Measurements from ENCODE around the gene ASAP3. TPM values are rescaled to one million over a fixed set of nuclear protein-coding genes. Genes with fewer than 3 reads are reported as not detected.

ASAP3 gene
- 7.0 and 7.1 TPM in 2 replicates for total RNA-seq (2014; rRNA removed; shearing (Covaris generic))
- polyA plus RNA-seq (2015; cell fraction: cytosol; rRNA removed): 6.7 and 10.1 TPM in 2 replicates
- polyA plus RNA-seq (2015; cell fraction: nucleus; rRNA removed): 18.8 and 24.5 TPM in 2 replicates

DNA sequence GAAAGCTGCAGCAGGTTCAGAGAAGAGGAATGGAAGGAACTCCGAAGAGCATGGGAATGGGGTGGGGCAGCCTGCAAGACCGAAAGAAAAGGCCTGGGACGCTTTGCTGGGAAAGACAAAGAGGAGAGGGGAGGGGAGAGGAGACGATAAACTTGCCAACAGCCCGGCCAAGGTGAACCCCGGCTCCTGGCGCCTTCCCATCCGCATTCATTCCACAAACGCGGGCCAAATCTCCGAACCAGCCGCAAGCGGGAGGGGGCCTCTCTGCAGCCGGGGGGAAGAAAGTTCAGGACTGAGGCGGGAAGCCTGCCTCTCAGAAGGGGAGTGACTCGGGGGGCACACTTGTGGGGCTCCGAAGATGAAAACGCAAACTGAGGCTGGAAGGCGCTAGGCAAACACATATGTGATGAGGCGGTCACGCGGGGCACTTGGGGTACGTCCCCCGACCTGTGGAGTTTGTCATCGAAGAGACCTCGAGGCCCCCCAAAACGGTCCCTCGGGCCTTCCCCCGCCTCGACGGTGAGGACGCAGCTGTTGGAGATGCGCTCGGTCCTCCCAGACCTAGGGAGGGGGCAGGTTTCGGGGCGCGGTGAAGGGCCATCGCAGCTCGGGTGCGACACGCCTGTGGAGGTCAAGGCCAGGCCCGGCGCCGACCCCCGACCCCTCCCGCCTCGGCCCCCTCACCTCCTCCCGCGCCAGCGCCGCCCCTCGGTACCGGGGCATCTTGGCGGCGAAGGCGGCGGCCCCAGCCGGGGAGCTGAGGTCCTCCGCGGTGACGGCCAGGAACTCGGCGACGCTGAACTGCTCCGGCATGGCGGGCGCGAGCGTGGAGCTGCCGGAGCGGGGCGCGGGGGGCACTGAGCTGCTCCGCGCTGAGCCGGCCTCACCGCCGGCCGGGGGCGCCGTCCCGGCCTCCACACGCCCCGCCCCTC, at the start of gene ASAP3:
TSS of gene ASAP3 (minus strand) at position 859 of the 932 bp plus-strand sequence. CDS start at position 813, 46 bp downstream.
- in situ Hi-C loops (cut with HindIII; ENCODE audit: low pct_unique_long_range_greater_than_20kb, low sequenced_read_pairs): no loop called here
- no peak for DNase-seq (ENCODE audit: low read depth, low spot score)

GRCh38 chr1:23533246-23534023, 49.5 kb upstream of the ASAP3 start:
- no peak for DNase-seq (ENCODE audit: low read depth, low spot score)
- in situ Hi-C loops (cut with HindIII; ENCODE audit: low pct_unique_long_range_greater_than_20kb, low sequenced_read_pairs): no loop called here

DNA sequence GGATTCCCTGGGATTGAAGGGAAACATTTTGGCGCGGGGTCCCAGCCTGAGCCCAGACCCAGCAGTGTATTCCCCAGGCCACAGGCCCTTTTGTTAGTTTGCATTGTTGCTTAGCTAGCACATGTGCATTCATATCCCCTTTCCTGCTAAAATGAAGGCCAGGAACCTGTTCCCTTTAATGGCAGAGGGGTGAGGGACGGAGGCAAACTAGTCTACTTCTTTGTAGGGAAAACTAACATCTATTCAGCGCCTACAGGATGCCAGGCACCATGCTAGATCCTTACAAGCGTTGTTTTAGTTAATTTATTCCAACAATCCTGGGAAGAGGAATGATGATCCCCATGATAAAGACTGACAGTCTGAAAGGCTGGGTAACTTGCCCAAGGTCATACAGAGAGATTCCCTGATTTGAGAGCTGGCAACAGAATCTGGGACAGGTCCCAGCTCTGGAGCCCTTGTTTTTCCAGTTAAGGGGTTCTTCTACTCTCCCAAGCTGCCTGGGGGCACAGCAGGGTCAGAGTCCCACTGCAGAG, 47.6 kb upstream of the ASAP3 start:
- DNase-seq (ENCODE audit: low read depth, low spot score): no peak
- in situ Hi-C loops (cut with HindIII; ENCODE audit: low pct_unique_long_range_greater_than_20kb, low sequenced_read_pairs): no loop called here

GRCh38 chr1:23530747-23531561, 47.0 kb upstream of the ASAP3 start, which contains the start of gene E2F2:
Gene E2F2, minus strand, starts transcription at chr1:23531233. Its CDS starts 440 bp downstream, at chr1:23530793.
- peak; percentile 84 for DNase-seq (ENCODE audit: low read depth, low spot score)
- in situ Hi-C loops (cut with HindIII; ENCODE audit: low pct_unique_long_range_greater_than_20kb, low sequenced_read_pairs): no loop called here

DNA sequence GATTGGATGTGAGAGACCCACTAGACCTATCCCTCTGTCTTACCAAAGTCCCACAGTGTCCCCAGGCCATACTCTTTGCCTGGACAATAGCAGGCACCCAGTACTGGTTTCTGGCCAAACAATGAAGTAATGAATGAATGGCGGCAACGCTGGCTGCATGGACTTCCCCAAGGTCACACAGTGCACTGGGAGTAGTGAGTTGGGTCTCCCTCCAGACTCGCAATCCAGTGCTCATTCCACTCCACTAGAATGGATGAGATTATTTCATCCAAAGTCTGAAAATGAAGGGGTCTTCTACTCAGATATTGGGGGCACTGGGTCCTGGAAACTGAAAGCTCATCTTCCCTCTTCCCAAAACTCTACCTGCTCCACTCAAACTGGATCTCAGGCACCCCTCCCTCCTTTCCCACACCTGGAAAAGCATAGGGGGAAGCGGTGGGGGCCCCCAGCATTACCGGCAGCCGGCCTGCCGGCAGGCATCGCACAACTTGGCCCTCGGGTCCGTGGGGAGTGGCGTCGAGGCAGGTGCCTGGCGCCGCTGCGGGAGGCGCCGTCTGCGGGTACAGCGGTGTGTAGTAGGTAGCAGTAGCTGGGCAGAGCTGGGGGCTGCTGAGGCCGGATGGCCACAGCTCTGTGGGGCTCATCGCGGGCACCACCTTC, 46.2 kb upstream of the ASAP3 start:
- no peak for DNase-seq (ENCODE audit: low read depth, low spot score)
- in situ Hi-C loops (cut with HindIII; ENCODE audit: low pct_unique_long_range_greater_than_20kb, low sequenced_read_pairs): no loop called here

GRCh38 chr1:23529146-23530086, 45.4 kb upstream of the ASAP3 start:
- no peak for DNase-seq (ENCODE audit: low read depth, low spot score)
- in situ Hi-C loops (cut with HindIII; ENCODE audit: low pct_unique_long_range_greater_than_20kb, low sequenced_read_pairs): no loop called here

GRCh38 chr1:23528250-23528978, 44.4 kb upstream of the ASAP3 start:
- in situ Hi-C loops (cut with HindIII; ENCODE audit: low pct_unique_long_range_greater_than_20kb, low sequenced_read_pairs): no loop called here
- DNase-seq (ENCODE audit: low read depth, low spot score): peak; percentile 70

DNA sequence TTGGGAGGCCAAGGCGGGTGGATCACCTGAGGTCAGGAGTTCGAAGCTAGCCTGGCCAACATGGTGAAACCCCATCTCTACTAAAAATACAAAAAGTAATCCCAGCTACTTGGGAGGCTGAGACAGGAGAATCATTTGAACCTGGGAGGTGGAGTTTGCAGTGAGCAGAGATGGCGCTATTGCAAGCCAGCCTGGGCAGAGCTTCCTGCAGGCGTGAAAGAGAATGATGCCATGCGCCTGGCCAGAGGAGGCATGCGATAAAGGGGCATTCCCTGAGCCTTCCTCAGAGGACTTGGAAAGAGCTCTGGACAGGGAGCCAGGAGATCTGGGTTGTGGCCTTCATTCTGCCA, 43.9 kb upstream of the ASAP3 start:
- DNase-seq (ENCODE audit: low read depth, low spot score): no peak
- in situ Hi-C loops (cut with HindIII; ENCODE audit: low pct_unique_long_range_greater_than_20kb, low sequenced_read_pairs): no loop called here

- in situ Hi-C loops (cut with HindIII; ENCODE audit: low pct_unique_long_range_greater_than_20kb, low sequenced_read_pairs): no loop called here
- no peak for DNase-seq (ENCODE audit: low read depth, low spot score)
These were observed 43.4 kb upstream of the ASAP3 start for GRCh38 chr1:23527366-23527765.

DNA sequence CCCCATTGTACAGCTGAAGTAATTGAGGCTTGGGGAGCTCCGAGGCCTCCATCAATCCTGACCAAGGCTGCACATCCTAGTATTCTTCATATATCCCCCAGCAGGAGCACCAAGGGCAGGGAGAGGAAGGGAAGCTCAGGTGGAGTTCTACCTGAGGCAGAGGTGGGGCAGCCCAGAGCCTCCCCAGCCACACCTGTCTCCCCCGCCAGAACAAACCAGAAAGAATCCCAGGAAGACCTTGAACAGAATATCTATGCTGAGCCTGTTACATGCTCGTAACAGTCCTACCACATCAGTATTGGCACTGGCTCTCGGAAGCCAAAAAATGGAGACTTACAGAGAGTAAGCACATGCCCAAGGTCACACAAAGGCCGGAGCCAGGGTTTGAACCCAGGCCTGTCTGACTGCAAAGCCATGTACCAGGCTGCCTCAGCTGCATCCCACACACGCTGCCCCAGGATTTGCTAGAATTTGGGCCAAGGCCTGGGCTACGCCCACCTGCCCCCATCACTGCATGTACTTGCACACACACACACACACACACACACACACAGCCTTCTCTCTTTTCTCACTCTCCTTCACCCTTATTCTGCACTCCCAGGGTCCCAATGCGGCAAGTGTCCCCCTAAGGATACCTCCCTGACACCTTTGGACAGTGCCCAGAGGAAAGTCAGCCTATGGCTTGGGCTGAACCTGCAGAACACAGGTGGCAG, 42.5 kb upstream of the ASAP3 start:
- DNase-seq (ENCODE audit: low read depth, low spot score): no peak

DNA sequence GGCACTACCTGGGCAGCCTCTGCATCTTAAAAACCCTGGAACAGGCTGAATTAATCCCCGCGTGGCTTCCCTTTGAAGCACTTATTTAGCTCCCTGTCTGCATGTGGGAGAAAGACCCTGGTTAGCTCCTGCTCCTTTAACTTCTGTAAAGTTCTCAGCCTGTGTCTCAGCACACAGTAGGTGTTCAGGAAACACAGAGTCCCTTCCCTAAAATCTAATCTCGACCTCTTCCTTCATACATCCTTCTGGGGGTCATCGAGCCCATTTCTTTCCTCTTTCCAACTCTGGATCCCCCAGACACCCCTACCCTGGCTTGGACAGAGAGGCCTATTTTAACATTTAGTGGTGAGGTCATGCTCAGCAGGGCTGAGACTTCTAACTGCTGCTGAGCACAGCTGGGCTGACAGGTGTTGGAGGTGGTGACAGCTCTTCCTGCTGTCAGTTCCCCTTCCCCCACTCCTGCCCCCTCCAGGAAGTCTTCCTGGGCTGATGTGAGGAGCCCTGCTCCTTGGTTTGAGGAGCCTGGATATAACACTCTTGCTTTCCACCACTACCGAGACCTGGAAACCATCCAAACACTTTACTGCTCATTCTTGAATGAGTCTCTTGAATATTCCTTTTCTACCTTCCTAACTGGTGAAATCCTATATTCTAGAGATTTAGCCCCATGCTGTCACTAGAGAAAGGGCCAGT, 41.7 kb upstream of the ASAP3 start:
- in situ Hi-C loops (cut with HindIII; ENCODE audit: low pct_unique_long_range_greater_than_20kb, low sequenced_read_pairs): no loop called here
- DNase-seq (ENCODE audit: low read depth, low spot score): no peak

More for the DNA sequence above, 42.5 kb upstream of the ASAP3 start:
- in situ Hi-C loops (cut with HindIII; ENCODE audit: low pct_unique_long_range_greater_than_20kb, low sequenced_read_pairs): no loop called here

DNA sequence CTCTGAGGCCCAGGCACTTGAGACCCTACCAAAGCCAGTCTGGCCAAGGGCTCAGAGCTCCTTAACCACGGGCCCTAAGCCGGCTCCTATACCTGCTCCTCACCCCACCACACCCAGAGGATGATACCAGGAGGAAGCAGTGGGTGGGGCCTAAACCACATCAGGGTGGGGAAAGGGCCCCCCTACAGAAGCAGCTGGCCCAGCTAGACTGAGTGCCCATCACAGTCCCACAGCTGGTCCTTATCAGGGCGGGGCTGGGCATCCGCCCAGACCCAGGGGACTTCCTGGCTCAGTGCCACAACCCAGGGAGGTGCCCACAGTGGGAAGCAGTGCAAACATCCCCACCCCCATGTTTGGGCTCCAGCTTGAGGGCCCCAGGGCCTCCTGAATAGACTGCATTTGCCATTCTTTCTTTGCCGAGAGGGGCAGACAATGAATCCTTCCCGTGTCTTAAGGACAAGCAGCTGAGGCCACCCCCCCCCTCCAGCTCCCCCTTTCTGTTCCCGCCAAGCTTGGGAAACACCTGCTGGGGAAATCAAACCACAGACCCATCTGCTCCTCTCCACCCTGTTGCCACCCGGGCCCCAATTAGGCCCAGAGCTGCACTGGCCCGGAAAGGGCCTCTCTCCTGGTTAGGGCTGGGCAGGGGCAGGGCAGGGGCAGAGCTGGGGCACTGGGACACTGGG, 40.9 kb upstream of the ASAP3 start:
- no peak for DNase-seq (ENCODE audit: low read depth, low spot score)

GRCh38 chr1:23524163-23524562, 40.2 kb upstream of the ASAP3 start:
- no peak for DNase-seq (ENCODE audit: low read depth, low spot score)
- in situ Hi-C loops (cut with HindIII; ENCODE audit: low pct_unique_long_range_greater_than_20kb, low sequenced_read_pairs): no loop called here

More for the DNA sequence above, 40.9 kb upstream of the ASAP3 start:
- in situ Hi-C loops (cut with HindIII; ENCODE audit: low pct_unique_long_range_greater_than_20kb, low sequenced_read_pairs): no loop called here
